ENCODE data around the gene PAPSS1. TPM values are rescaled to one million over a fixed set of nuclear protein-coding genes. Genes with fewer than 3 reads are reported as not detected.

The PAPSS1 gene
- total and polyA plus RNA-seq, 2 of the 8 experiments (the other 6 are each of a cell fraction or from before 2014, with no cell fraction given): 79.2 to 98.5 TPM

GRCh38 chr4:107733431-107733925, 13.4 kb upstream of the PAPSS1 start:
- no peak for FAIRE-seq
- ChIA-PET POLR2A (ENCODE audit: partially characterized antibody) (interaction anchor here (0.6 kb wide), 1 partner anchor 10 kb away, joined by 3 read pairs; no protein-coding TSS in a partner anchor), CTCF (ENCODE audit: partially characterized antibody) (interaction anchor here (0.6 to 4.5 kb wide), 18 partner anchors 10 to 252 kb away, joined by 3 to 32 read pairs (median 4); partner anchors contain the start of gene PAPSS1)
- H3K56ac ChIP-seq (replicated peaks; ENCODE audit: insufficient read length, low read depth, low read length): no peak overlapping the region
- no peak overlapping the region for H4K8ac ChIP-seq (ENCODE audit: extremely low read depth, insufficient read depth, low read length)
- H2BK15ac ChIP-seq (ENCODE audit: low read length): no peak overlapping the region
- H2AK5ac ChIP-seq (ENCODE audit: low read depth, low read length): no peak overlapping the region
- no peaks in the 10 kb centered on the region for H4K20me1 ChIP-seq (replicated peaks in 1 of 2; ENCODE audit: control insufficient read depth in 1 of 2, insufficient read depth in 2 of 2, low read length in 2 of 2)
- H3K9me3 ChIP-seq (ENCODE audit: insufficient read depth in 2 of 2, low read depth in 1 of 2, low read length in 1 of 2): no peaks in the 10 kb centered on the region
- H2BK5ac ChIP-seq (ENCODE audit: low read depth, low read length): no peak overlapping the region
- no peak overlapping the region for H3K27ac ChIP-seq (ENCODE audit: low read depth, low read length)
- H3K79me1 ChIP-seq (ENCODE audit: low read depth, low read length): no peaks in the 10 kb centered on the region
- H3K79me2 ChIP-seq (ENCODE audit: control insufficient read depth in 1 of 2, insufficient read depth in 2 of 2, low read length in 2 of 2): no peaks in the 10 kb centered on the region
- H3K4me1 ChIP-seq (replicated peaks in 1 of 4; ENCODE audit: control insufficient read depth in 3 of 4, insufficient read depth in 4 of 4, low read length in 3 of 4): peaks cover 0 to 13% (median 6%) of the 10 kb centered on the region in 4 experiments; a peak in 5 of 7 replicates
- H3K4me2 ChIP-seq (ENCODE audit: insufficient read depth in 1 of 2, low read depth in 2 of 2, low read length in 2 of 2): peak overlapping the region in 1 of 2 experiments; percentile 15; a peak in 1 of 4 replicates
- no peak overlapping the region for H4K5ac ChIP-seq (ENCODE audit: insufficient read length, low read depth, low read length)
- no peak overlapping the region for H3K4me3 ChIP-seq (ENCODE audit: extremely low read depth in 1 of 4, insufficient read depth in 2 of 4, low read depth in 3 of 4, low read length in 4 of 4)
- no peak overlapping the region for H3K4ac ChIP-seq (replicated peaks; ENCODE audit: insufficient read length, low read depth, low read length)
- no peak overlapping the region for H2BK12ac ChIP-seq (ENCODE audit: low read depth, low read length)
- H4K91ac ChIP-seq (replicated peaks; ENCODE audit: insufficient read length, low read length): no peak overlapping the region
- no peaks in the 10 kb centered on the region for H3K36me3 ChIP-seq (ENCODE audit: control insufficient read depth in 2 of 4, insufficient read depth in 4 of 4, low read length in 3 of 4)
- peaks cover 8 to 34% (median 16%) of the 10 kb centered on the region in 4 experiments; a peak in 5 of 7 replicates for H3K27me3 ChIP-seq (replicated peaks in 1 of 4; ENCODE audit: control insufficient read depth in 3 of 4, extremely low read depth in 1 of 4, insufficient read depth in 3 of 4, low read length in 3 of 4)
- no peaks in the 10 kb centered on the region for H3K23me2 ChIP-seq (ENCODE audit: low read depth, low read length)
- no peak overlapping the region for H3K18ac ChIP-seq (ENCODE audit: extremely low read depth, low read length)
- H2BK120ac ChIP-seq (replicated peaks; ENCODE audit: low read depth, low read length): no peak overlapping the region
- peak in 1 of 2 experiments; percentile 24 for DNase-seq (ENCODE audit: low read depth in 1 of 2, low spot score in 2 of 2)
- H3K9ac ChIP-seq (replicated peaks in 1 of 4; ENCODE audit: extremely low read depth in 1 of 4, low read depth in 3 of 4, low read length in 3 of 4): no peak overlapping the region
- H2BK20ac ChIP-seq (ENCODE audit: low read length): no peak overlapping the region
- H3K14ac ChIP-seq (ENCODE audit: insufficient read length): no peak overlapping the region
- TF ChIP-seq RNF2 (IDR thresholded peaks at IDR 0.05; ENCODE audit: borderline replicate concordance, low read depth, low read length, missing control alignments, poor library complexity, severe bottlenecking): no peak
- no peak for TF ChIP-seq TAF1 (IDR thresholded peaks at IDR 0.05; ENCODE audit: low read depth, low read length)
- no peak for TF ChIP-seq BACH1 (IDR thresholded peaks at IDR 0.05; ENCODE audit: low read length)
- no peak for TF ChIP-seq SIRT6 (IDR thresholded peaks at IDR 0.05; ENCODE audit: low read length)
- H3K23ac ChIP-seq (ENCODE audit: insufficient read length): no peak overlapping the region
- H2AFZ ChIP-seq (ENCODE audit: low read length): no peak overlapping the region
- WGBS, 2 experiments (ENCODE audit: extremely low coverage in 1 of 2, insufficient coverage in 1 of 2, insufficient read length in 1 of 2, insufficient replicate concordance in 2 of 2, low coverage in 1 of 2, low lambda C conversion rate in 2 of 2, missing lambda C conversion rate in 1 of 2): 73% methylated on average over 7 of the region's 7 CpGs; no CpG with 5 or more reads in 1 of the 2 experiments

All from H1 (cell line).